ENCODE measurements around the gene MGLL.

The MGLL gene

DNA sequence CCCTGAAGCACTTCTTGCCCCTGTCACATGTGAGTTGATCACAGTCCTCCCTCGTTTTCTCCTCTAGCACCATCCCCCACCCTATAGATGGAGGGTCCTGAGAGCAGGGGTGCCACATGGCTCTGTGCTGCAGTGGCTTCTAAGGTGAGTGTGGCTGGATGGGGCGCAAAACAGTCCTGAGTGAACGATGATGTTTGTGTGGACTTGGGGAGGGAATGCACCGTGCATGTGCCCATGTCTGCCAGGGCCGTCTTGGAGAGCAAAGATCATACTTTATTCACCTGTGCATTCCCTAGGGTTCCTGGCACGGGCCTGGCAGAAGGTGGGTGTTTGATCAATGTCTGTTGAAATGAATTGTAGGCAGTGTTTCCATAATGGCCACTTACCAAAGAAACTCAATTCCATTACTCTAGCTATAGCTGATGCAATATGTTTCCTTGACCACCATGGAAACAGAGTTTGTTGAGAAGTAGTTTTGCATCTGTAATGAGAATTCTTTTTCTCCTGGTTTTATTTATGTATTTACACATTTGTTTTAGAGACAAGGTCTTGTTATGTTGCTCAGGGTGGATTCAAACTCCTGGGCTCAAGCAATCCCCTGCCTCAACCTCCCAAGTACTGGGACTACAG lies 91.5 kb downstream of the MGLL start:
- in situ Hi-C loops (cut with HindIII; ENCODE audit: low sequenced_read_pairs), result loop anchor here (5.0 kb wide), 1 partner anchor 47 kb away; no protein-coding TSS in a partner anchor

- in situ Hi-C loops (cut with HindIII; ENCODE audit: low sequenced_read_pairs), result loop anchor here (5.0 kb wide), 1 partner anchor 47 kb away; no protein-coding TSS in a partner anchor
Observed at GRCh38 chr3:127730171-127730570, 92.1 kb downstream of the MGLL start.

DNA sequence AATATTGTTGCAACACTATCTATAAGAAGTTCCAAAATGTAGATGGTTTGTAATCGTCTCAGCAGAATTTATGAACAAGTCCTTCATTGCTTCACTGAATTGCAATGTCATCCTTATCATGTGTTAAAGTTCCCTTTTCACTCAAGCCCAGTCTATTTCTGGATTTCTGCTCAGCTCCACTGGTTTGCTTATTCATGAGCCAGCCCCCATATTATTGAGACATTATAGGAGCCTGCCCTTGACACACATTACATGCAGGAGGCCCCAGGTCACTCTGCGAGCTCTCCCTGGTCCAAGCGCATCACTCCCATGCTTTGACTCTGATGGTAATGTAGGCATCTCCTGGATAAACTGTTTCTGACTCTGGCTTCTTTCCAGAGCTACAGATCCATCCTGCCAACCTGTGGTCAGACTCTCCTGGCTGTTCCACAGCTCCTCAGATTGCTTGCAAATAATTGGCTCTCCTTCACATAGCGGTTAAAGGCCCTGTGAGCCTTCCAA lies 92.7 kb downstream of the MGLL start:
- in situ Hi-C loops (cut with HindIII; ENCODE audit: low sequenced_read_pairs), result loop anchor here (5.0 kb wide), 1 partner anchor 48 kb away; no protein-coding TSS in a partner anchor

DNA sequence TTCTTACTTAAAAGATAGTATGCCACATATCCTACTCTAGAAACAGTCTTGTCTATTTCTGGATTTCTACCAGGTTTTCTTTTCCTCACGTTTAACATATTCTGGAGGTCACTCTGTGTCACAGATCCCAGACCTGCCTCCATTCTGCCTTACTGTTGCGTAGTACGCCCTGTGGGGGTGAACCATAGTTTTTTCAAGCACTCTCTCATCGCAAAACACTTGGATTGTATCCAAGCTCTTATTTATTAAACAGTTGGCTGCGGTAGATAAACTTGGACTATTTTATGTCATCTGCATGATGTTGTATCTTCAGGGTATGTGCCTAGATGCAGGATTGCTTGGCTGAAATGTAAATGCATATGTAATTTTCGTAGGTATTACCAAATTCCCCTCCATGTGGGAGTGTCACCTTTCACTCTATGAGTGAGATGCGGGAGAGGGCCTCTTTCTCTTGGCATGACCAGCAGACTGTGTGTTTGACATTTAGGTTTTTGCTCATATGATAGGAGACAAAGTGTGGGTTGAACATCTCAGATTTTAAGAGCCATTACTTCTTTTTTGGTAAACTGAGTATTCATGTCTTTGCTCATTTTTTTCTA lies 93.8 kb downstream of the MGLL start:
- in situ Hi-C loops (cut with HindIII; ENCODE audit: low sequenced_read_pairs), result no loop called here

DNA sequence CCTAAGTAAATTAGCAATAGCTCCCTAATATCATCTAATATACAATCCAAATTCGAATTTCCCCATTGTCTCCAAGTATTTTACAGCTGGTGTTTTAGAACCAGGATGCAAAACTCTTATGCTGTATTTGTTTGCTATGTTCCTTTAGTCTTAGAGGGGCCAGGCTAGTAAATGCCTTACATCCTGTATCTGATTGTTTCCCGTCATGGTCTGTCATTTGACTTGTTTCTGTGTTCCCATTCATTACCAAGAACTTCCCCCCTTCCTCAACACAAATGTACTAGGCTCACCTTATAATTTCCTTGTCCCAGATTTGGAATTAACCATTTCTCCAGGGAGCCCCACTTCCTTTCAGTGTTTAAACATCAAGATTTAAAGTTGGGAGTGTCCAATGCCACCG lies 95.4 kb downstream of the MGLL start:
- in situ Hi-C loops (cut with HindIII; ENCODE audit: low sequenced_read_pairs), result no loop called here

DNA sequence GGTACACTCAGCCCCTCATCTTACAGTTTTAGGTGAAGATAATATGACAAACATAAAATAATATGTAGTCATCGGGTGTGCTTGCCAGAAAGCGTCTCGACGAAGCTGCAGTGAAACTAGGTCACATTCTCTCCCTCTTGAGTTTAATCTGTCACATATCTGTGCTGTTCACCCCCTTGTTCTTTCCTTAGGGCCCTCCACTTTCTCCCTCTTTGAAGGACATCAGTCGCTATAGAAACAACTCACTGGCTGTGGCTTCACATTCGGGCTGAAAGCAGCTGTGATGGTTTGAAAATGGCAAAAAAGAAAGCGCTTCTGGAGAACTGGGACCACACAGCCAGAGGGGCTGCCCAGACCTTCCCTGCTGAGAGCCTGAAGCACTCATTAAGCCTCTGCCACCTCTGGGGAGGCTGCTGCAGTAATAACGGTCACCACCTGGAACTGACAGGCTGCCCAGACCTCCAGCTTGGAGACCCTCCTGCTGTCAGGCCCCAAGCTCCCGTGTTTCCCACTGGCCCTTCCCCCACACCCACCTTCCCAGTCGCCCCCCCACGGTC lies 99.2 kb downstream of the MGLL start:
- in situ Hi-C loops (cut with HindIII; ENCODE audit: low sequenced_read_pairs), result no loop called here

DNA sequence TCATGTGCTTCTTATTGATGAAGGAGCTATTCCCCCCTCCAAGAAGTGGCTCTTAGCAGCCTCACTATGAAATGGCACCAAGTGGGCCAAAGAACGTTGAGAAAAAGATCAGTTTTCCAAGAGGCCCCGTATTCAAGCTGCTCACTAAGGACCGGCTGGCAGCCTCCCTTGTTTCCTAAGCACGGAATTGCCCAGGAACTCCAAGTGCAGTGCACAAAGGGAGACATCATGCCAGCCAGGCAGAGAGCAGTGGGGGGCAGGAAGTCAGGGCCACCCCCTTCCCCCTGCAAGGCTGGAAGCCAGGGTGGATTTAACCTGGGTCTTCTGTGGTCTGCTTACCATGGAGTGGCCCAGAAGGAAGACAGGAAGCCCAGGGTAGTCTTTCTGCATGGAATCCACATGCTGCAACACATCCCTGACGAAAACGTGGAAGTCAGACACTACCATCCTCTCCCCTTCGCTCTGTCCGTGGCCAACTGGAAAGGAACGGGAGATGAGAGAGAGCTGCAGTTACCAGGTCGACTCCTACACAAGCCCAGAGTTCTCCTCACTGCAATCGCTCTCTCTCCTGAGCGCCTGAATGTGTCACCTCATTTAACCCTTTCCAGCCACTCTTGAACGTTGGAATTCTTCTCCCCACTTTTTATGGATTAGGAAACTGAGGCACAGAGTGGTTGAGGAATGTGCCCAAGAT lies 100.1 kb downstream of the MGLL start:
- in situ Hi-C loops (cut with HindIII; ENCODE audit: low sequenced_read_pairs), result no loop called here

DNA sequence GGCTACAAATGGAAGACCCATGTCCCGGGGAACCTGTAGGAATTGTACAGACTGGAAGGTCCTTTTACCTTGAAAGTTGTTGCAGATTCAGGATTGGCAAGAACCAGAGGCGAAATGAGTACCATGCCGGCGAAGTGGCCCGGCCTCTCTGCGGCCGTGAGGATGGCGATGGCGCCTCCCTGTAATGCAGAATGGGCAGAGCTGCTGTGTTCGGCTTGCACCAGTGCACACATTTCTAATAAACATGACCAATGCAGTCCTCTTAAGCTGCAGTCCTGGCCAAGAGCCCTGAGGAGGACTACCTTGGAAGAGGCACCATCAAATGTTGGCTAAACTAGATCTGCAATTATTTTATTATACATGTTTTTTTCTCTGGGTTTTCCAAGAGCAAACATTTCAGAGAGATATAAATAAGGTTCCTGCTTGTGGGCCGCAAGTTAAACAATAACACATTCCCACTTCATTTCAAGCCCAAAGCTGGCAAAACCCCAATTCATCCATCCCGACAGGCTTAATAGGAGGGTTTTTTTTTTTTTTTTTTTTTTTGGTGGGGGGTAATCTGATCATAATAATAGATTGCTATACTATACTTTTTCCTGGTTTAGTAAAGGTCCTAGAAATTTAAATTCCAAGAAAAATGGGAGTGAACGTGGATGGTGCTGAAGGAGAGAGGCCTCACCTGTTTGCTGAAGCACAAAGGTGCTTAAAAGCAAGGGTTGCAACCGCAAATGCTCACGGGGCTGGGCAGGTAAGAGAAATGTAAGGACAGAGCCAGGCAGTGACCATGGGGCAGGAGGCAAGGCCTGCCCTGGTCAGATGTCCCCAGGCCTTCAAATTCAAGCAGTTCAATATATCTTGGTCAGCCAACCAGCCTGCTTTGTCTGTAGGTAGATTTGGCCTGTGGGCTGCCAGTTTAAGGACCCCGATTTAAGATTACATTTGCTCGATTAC lies 101.1 kb downstream of the MGLL start:
- in situ Hi-C loops (cut with HindIII; ENCODE audit: low sequenced_read_pairs), result no loop called here

DNA sequence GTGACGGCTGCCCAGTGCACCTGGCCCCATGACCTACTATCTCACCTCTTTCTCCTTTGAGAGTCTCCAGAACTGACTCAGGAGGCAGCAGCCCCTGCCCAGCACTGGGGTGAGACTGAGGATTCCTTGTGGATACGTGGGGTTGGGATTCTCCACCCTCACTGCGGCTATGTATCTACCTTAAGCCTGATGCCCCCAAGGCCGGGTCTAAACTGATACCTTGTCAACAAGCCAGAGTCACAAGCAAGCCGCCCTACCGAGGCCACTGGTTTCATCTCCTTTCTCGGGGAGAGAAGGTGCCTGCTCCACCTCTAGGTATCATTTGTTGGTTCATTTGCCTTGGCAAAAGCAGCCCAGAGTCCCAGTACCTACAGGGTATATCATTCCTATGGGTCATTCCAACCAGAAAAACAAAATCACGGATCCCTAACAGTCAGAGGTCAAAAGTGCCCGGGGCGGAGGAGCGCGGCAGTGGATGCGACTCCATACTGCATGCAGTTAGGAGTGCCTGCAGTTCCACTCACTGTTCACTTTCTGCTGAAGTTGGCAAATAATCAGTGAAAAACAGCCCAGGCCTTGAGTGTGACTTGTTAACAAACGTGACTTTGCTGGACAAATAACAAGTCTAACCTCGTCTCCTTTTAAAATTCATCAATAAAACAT lies 102.0 kb downstream of the MGLL start:
- in situ Hi-C loops (cut with HindIII; ENCODE audit: low sequenced_read_pairs), result no loop called here

- in situ Hi-C loops (cut with HindIII; ENCODE audit: low sequenced_read_pairs), result no loop called here
Observed at GRCh38 chr3:127719369-127719768, 102.9 kb downstream of the MGLL start.

GRCh38 chr3:127718916-127719290 lies 103.4 kb downstream of the MGLL start:
- in situ Hi-C loops (cut with HindIII; ENCODE audit: low sequenced_read_pairs), result no loop called here

GRCh38 chr3:127718245-127718915 lies 103.9 kb downstream of the MGLL start:
- in situ Hi-C loops (cut with HindIII; ENCODE audit: low sequenced_read_pairs), result no loop called here

DNA sequence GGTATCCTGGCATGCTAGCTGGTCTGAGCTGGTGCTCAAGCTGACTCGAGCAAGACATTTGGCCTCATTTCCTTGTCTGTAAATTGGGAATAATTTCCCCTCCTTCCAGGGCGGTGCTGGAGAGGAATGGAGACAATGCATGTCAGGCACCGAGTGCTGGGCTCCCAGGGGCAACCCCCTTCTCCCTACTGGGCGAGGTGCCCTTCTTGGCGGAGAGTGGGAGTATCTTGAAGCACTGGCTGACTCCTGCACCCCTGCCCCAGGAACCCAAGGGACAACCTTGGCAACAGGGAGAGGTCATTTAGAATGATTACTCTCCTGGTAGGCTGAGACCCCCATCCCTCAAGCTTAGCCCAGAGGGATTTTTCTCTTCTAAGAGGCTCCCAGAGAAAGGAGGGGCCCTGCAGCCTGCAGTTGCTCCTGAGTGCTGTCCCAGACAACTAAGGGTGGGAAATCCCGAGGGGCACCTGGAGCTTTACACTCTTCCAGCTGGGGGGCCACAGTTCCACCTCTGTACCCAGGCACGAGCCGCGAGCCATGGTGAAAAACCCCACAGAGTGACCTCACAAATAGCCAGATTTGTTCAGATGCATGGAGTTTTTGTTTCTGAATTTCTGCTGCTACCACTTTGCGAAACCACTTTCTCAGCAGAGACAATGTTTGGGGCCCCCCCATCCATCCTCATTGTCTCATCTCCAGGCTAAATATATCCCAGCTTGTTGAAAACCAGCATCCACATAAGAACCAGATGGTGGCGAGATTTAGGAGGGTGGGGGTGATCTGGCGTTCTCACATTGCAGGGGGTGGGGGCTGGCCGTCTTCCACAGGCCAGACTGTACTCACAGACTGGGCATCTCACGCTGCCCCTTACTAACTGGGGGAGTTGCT lies 104.7 kb downstream of the MGLL start:
- in situ Hi-C loops (cut with HindIII; ENCODE audit: low sequenced_read_pairs), result no loop called here

- in situ Hi-C loops (cut with HindIII; ENCODE audit: low sequenced_read_pairs), result no loop called here
Observed at GRCh38 chr3:127716384-127716783, 105.9 kb downstream of the MGLL start.

- in situ Hi-C loops (cut with HindIII; ENCODE audit: low sequenced_read_pairs), result no loop called here
Observed at GRCh38 chr3:127715532-127715931, 106.8 kb downstream of the MGLL start.

GRCh38 chr3:127714866-127715265 lies 107.4 kb downstream of the MGLL start:
- in situ Hi-C loops (cut with HindIII; ENCODE audit: low sequenced_read_pairs), result no loop called here

GRCh38 chr3:127714125-127714571 lies 108.2 kb downstream of the MGLL start:
- in situ Hi-C loops (cut with HindIII; ENCODE audit: low sequenced_read_pairs), result no loop called here

All from endothelial cell of hepatic sinusoid (primary cell).